RWPE2 (cell line): Measurements from ENCODE around the gene NMNAT3.

Experiments used
- ATAC-seq: fragments of 200-7000 bp; cut with Tn5 transposase; 3 replicates; pipeline ENCODE4 v1.9.1; 2021; ENCODE audit warnings: low read depth
- DNase-seq: peaks from one replicate; pipeline ENCODE4 v3.0.0-alpha.2; 2020; ENCODE audit warnings: low spot score
- H3K27ac ChIP-seq: fragments of 450-650 bp; 2 replicates; pipeline ENCODE4 v1.5.1; 2017; ENCODE audit warnings: mild to moderate bottlenecking; ENCODE audit not compliant: poor library complexity, severe bottlenecking
- H3K27me3 ChIP-seq: fragments of 250-450 bp; sonication (Bioruptor Pico); 2 replicates; pipeline ENCODE4 v1.5.1; 2021; ENCODE audit warnings: mild to moderate bottlenecking, moderate library complexity; ENCODE audit not compliant: insufficient read depth, poor library complexity, severe bottlenecking
- H3K36me3 ChIP-seq: fragments of 250-450 bp; sonication (Bioruptor Pico); 2 replicates; pipeline ENCODE4 v1.5.1; 2020; ENCODE audit warnings: low read depth, mild to moderate bottlenecking, moderate library complexity
- H3K4me1 ChIP-seq: fragments of 250-450 bp; sonication (Bioruptor Pico); 2 replicates; pipeline ENCODE4 v1.5.1; 2021; ENCODE audit warnings: mild to moderate bottlenecking, moderate library complexity; ENCODE audit not compliant: insufficient read depth, poor library complexity, severe bottlenecking
- H3K4me3 ChIP-seq: fragments of 250-450 bp; sonication (Bioruptor Pico); 2 replicates; pipeline ENCODE4 v1.5.1; 2021; ENCODE audit warnings: mild to moderate bottlenecking, moderate library complexity; ENCODE audit not compliant: severe bottlenecking
- H3K9me3 ChIP-seq: fragments of 250-450 bp; sonication (Bioruptor Pico); 2 replicates; pipeline ENCODE4 v1.5.1; 2021; ENCODE audit warnings: mild to moderate bottlenecking, moderate library complexity; ENCODE audit not compliant: severe bottlenecking
- TF ChIP-seq, protein P1 (sequence below): fragments of 450-650 bp; IDR thresholded peaks from one replicate; pipeline ENCODE4 v1.5.1; 2017; ENCODE audit warnings: mild to moderate bottlenecking, moderate library complexity; ENCODE audit not compliant: poor library complexity, severe bottlenecking

Gene NMNAT3

DNA sequence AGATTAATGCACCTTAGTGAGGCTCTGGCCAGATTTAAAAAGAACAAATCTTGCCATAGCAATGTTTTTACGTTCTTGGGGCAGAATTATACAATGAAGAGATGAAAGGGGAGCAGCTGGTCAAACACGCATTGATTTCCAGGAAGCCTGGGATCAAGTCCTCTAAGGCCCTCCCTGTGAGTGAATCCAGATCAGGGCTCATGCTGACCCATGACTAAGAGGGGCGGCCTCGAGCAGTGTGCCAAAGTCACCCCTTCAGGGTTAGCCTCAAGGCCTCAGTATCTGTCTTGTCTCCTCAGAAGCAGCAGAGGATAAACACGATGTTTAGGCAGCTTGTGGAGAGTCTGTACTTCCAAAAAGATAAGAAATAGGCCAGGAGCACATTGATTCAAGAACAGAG, 129.0 kb downstream of the NMNAT3 start:
- TF ChIP-seq, protein P1, sequence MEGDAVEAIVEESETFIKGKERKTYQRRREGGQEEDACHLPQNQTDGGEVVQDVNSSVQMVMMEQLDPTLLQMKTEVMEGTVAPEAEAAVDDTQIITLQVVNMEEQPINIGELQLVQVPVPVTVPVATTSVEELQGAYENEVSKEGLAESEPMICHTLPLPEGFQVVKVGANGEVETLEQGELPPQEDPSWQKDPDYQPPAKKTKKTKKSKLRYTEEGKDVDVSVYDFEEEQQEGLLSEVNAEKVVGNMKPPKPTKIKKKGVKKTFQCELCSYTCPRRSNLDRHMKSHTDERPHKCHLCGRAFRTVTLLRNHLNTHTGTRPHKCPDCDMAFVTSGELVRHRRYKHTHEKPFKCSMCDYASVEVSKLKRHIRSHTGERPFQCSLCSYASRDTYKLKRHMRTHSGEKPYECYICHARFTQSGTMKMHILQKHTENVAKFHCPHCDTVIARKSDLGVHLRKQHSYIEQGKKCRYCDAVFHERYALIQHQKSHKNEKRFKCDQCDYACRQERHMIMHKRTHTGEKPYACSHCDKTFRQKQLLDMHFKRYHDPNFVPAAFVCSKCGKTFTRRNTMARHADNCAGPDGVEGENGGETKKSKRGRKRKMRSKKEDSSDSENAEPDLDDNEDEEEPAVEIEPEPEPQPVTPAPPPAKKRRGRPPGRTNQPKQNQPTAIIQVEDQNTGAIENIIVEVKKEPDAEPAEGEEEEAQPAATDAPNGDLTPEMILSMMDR, result no peak
- no peak overlapping the region for H3K4me3 ChIP-seq
- H3K4me1 ChIP-seq, result no peaks in the 10 kb centered on the region
- H3K9me3 ChIP-seq, result no peaks in the 10 kb centered on the region
- H3K27me3 ChIP-seq, result no peaks in the 10 kb centered on the region
- ATAC-seq, result no peak
- no peak overlapping the region for H3K27ac ChIP-seq
- no peaks in the 10 kb centered on the region for H3K36me3 ChIP-seq
- no peak for DNase-seq

DNA sequence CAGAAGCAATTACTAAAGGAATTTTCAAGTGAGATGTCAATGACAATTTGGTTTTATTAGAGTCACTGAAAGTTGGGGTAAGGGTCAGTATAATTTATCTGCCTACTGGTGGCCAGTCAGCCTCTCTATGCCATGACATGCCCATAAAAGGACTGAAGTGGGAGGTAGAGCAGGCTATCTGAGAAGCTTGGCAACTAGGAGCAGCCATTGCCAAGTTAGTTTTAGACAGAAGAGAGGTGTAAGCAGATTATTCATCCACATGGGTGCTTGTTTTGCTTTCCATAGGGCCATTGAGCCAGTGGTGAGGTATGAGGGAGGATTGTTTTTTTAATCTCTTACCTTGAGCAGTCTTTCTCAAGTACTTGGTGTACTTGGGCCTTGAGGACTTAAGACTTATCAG, 130.1 kb downstream of the NMNAT3 start:
- no peak for DNase-seq
- H3K27me3 ChIP-seq, result no peaks in the 10 kb centered on the region
- no peak overlapping the region for H3K27ac ChIP-seq
- no peaks in the 10 kb centered on the region for H3K36me3 ChIP-seq
- no peak overlapping the region for H3K4me3 ChIP-seq
- TF ChIP-seq, protein P1, result no peak
- H3K9me3 ChIP-seq, result no peaks in the 10 kb centered on the region
- no peaks in the 10 kb centered on the region for H3K4me1 ChIP-seq
- no peak for ATAC-seq

DNA sequence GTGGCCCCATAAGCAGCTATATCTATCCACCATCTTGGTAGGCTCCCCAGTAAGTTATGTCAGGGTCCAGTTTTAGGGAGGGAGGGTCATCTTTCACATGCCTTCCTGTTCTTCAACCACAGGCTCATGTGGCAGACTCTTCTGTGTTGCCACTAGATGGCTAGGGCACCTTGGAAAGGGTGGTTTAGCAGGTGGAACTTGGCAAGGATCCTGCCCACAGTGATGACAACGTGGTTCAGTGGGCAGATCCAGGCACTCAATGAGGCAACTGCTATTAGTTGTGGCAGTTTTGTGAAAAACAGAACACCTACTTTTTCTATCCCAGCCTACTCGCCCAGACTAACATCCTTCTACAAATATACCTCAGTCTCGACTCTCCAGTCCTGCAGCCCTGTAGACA, 131.0 kb downstream of the NMNAT3 start:
- DNase-seq (no peak), ATAC-seq (no peak)
- H3K4me1 ChIP-seq, result no peaks in the 10 kb centered on the region
- no peaks in the 10 kb centered on the region for H3K9me3 ChIP-seq
- H3K36me3 ChIP-seq, result no peaks in the 10 kb centered on the region
- no peaks in the 10 kb centered on the region for H3K27me3 ChIP-seq
- H3K4me3 ChIP-seq, result no peak overlapping the region
- H3K27ac ChIP-seq, result no peak overlapping the region
- TF ChIP-seq, protein P1, result no peak

DNA sequence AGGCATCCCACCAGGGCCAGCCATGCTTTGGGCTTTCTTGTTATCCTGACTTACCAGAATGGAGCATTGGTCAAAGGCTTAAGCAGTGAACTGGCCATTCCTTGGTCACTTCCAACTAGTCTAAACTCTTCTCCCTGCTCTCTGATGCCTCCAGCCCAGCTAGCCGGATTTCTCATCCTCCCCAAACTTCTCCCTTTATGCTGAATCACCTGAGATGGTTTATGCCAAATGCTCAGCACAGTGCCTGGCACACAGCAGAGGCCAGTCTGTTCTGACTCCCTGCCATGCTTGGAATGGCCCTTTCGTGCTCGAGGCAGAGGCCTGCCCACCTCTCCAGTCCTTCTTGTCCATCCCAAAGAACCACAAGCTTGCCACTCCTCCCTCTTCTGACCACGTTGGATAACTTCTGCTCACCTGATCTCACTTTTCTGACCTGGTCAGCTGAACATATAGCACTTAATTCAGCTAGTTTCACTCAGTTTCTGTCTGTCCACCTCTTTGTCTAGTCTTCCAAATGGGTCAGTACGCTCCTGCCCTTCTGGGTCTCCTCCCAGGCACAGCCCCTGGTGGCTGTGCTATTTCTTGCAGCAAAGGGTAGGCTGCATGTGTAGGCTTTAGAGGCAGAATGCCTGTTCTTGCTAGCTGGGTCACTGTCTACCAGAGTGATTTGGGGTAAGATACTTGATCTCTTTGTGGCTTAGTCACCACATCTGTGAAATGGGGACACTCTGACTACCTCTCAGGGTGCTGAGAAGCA, 136.1 kb downstream of the NMNAT3 start:
- DNase-seq (no peak), ATAC-seq (no peak)
- TF ChIP-seq, protein P1, result no peak
- Histone ChIP-seq H3K27ac (no peak overlapping the region), H3K4me1 (peaks cover 8% of the 10 kb centered on the region), H3K27me3 (no peaks in the 10 kb centered on the region), H3K4me3 (no peak overlapping the region), H3K36me3 (no peaks in the 10 kb centered on the region), H3K9me3 (no peaks in the 10 kb centered on the region)
